PC-9 (cell line): ENCODE measurements around the gene TP53RK.

ENCODE experiments used
- EZH2 ChIP-seq: fragments of 200-600 bp; sonication (generic); IDR thresholded peaks from 2 replicates; pipeline ENCODE4 v1.8.0; 2017; ENCODE audit warnings: antibody characterized with exemption, low read depth
- TF ChIP-seq, protein P1 (sequence below): fragments of 200-600 bp; sonication (generic); conservative IDR thresholded peaks from 2 replicates; pipeline ENCODE4 v1.6.1; 2017; ENCODE audit warnings: mixed run types, antibody characterized with exemption, mild to moderate bottlenecking, moderate library complexity

DNA sequence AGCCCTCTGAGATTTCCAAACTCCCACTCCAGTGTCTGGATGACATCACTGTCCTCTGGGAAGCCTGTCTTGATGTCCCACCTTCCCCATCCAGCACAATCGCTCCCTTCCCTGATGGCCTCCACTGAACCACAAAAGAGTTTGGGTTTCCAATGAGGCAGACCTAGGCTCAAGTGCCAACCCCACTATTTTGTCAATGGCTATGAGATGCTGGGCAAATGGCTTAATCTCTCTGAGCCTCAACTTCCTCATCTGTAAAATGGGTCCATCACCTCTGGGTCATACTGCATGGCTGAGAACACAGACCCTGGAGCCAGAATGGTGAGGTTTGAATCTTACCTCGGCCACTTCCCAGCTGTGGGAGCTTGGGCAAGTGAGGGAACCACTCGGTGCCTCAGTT, 49.7 kb downstream of the TP53RK start:
- TF ChIP-seq, protein P1, sequence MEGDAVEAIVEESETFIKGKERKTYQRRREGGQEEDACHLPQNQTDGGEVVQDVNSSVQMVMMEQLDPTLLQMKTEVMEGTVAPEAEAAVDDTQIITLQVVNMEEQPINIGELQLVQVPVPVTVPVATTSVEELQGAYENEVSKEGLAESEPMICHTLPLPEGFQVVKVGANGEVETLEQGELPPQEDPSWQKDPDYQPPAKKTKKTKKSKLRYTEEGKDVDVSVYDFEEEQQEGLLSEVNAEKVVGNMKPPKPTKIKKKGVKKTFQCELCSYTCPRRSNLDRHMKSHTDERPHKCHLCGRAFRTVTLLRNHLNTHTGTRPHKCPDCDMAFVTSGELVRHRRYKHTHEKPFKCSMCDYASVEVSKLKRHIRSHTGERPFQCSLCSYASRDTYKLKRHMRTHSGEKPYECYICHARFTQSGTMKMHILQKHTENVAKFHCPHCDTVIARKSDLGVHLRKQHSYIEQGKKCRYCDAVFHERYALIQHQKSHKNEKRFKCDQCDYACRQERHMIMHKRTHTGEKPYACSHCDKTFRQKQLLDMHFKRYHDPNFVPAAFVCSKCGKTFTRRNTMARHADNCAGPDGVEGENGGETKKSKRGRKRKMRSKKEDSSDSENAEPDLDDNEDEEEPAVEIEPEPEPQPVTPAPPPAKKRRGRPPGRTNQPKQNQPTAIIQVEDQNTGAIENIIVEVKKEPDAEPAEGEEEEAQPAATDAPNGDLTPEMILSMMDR = no peak
- TF ChIP-seq EZH2 = no peak
